Activated CD4-positive, alpha-beta T cell treated with anti-CD3 and anti-CD28 coated beads, Interleukin-2, amount 50 U/mL, for 4 hours (primary cell): Measurements from ENCODE around the gene SKP1.
A peak's percentile ranks its signal among the peaks of the same experiment; 100 is the strongest.

Experiments used
- DNase-seq, 2 experiments: peaks; one replicate each; pipeline ENCODE4 v3.0.0-alpha.2; 2020

The SKP1 gene

DNA sequence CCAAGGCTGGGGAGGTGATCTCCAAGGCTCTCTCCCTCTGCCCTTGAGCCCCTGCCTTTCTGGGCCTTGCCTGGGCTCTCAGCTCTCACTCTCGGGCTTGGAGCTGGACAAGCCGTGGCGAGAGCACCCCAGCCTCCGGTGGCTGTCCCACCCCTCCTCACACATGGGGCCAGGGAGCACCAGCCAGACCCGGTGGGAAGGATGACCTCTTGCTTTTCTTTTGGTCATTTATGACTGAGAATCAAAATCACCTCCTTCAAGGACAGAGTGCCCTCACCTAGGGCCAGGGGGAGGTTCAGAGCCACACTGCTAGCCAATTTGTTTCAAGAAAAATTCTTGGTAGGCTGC, 48.1 kb downstream of the SKP1 start:
- no peak for DNase-seq

DNA sequence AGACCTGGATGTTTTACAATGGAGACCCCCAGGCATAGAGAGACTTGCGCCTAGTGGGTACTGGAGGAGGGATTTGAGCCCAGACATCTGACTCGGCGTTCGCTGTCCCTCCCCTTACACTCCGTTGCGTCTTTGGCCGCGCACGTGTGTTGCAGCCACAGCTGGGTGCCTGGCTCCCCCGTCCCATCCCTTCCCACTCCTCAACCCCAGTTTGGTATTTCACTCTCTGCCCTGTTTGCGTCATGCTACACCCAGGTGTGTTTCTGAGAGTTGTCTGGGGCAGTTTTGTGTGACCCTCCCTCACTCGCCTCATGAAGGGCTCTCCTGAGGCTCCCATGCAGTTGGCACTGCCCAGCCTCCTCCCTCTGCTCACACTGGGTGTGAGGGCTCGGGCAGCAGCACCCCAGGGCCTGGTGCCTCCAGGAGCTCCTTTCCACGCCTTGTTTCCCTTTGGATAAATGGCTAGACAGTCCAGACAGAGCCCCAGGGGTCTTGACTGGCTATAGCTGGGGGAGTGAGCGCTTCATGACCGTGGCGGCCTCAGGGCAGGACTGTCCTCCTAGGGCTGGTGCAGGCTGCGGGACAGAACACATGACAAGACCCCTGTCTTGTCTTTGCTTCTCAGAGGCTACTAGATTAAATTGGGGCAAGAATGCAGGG, 48.6 kb downstream of the SKP1 start:
- no peak for DNase-seq

DNA sequence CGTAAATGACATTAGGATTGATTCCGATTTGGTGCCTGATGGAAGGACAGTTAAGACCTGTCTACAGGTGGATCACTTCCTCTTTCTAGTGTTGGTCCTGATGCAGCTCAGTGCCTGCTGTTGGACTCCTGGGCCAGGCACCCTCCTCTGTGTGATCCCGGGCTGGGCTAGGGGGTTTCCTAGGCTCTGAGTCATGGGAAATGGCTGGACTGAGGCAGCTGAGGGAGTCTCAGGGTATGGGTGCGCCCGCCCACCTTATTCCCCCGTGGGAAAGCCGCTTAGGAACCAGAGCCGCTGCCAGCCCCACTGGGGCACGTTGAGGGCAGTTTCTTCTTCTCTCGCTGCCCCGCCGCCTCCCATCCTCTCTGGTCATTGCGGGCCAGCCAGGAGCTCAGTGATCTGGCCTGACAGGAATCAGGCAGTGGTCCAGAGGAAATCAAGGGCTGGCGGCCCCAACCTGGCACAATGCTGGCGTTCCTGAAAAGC, 49.3 kb downstream of the SKP1 start:
- peak; percentile 48 to 59 for DNase-seq

DNA sequence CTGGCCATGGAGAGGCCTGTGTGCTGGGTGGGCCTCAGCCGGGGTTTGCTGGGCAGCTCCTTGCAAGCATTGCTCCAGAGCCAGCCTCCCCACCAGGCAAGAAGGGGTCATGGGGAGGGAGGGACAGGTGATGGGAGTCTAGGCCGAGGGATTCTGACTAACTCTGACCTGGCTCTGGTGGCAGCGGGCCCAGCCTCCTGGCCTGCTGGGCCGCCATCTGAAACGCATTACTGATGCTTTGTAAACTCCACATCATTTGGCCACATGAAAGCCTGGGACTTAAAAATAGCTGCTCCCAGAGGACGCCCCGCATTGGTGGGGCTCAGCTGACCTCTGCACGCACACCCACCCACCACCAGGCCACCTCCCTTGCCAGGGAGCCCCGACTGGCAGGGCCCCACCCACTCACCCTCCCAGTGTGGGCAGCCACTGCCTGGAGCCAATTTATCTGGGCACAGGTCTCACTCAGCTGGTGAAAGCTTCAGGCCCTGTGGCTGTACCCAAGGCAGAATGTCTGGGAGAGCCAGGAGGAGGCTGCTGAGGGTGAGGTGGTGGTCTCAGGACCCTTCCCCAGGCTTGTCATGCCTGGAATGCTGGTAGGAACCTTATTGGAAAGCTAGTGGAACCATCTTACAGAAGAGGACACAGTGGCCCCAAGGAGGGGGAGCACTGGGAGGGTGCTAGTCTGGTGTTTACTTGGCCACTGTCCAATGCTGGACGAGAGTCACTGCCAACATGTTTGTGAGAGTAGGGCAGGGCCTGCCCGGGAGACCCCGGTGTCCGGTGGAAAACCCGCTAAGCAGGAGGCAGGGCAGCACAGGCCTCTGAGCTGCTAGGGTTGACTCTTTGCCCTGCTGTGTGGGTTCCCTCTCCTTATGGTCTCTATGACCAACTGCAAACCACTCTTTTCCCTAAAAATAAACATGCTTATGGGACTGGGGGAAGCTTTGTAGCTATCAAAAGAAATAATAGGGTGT, 51.4 kb downstream of the SKP1 start:
- no peak for DNase-seq

GRCh38 chr5:134124289-134125038, 52.3 kb downstream of the SKP1 start:
- no peak for DNase-seq

DNA sequence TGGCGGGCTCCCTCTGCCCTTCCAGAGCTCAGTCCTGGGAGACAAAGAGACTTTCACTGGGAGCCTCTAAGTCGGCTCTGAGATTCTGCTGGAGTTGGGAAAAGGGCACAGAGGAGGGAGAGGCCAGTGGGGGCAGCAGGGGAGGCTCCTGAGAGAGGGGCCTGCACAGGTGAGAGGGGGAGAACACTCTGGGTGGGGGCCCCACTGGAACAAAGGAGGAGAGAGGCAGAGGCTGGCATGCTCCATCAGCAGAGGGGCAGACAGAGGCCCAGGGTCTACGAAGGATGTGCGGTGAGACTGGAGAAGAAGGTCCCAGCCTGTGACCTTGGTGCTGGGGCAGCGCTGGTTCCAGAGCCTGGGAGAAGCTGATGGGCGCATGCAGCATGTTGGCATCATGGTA, 53.4 kb downstream of the SKP1 start:
- no peak for DNase-seq

DNA sequence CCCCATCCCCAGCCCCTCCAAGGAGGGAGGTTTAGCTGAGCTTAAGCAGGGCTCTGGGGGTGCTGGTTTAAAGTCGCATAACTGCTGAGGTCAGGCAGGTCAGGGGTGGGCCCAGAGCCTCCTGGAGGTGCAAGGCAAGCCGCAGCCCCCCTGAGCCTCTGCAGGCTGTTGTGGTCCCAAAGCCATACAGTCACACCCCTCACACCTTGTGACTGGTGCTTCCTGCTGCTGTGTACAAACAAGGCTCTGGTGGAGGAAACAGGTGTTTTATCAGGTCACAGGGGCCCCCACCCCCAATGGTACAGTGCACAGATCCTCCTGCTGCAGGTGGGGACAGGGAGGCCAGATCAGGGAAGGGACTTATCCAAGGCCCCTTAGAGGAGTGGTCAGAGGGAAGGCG, 54.2 kb downstream of the SKP1 start:
- no peak for DNase-seq

DNA sequence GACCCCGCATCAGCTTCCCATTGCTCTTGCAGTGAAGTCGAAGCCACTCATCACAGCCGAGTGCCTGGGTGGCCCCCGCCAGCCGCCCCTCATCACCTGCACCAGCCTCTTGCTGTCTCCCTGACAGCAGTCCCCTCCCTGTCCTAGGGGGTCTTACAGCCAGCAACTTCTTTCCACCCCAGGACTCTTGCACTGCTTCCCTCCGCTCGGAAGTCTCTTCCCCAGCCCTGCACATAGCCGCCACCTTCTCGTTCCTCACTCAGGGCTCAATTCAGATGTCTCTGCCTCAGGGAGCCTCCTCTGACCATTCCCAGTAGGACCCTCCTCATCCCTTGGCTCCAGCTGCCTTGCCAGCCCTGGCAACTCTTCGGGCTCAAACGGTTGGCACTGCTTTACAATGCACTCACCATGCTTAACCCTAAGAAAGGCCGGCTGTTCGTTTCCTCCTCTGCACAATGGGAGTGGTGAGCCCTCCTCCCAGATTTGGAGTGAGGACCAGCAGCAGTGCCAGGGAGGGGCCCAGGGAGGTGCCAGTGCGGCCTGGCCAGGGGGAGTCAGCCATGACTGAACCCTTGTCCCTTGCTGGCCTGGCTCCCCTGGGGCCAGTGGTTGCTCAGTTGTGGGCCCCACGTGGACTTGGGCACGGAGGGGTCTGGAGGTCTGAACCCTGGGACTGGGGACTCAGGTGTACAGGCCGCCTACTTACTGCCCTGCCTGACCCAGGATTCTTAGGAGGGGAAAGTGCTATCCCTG, 56.2 kb downstream of the SKP1 start:
- no peak for DNase-seq

GRCh38 chr5:134119720-134120119, 57.0 kb downstream of the SKP1 start:
- no peak for DNase-seq

DNA sequence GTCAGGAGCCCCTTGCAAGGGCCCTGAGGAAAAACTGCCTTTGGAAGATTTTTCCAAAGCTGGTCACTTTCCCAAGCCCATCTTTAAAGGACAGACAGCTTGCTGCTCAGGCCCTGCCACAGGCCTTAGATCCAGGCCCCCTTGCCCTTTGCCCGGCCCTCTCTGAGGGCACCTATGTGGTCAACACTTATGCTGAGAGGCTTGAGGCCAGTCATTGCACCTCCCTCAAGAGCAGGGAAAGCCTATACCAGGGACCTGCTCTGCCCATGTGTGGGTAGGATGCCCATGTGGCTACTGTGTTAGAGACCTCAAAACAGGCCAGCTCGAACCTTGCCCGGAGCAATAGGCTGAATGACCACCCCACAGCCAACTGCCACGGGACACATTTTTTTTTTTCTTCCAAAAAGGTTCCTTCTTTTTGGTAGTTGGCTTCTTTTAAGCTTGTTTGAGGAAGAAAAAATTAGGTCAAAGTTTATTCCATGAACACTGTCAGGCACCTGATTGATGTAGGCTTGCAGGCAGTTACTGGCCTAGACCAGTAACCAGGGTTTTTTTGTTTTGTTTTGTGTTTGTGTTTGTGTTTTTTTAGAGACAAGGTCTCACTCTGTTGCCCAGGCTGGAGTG, 58.4 kb downstream of the SKP1 start:
- DNase-seq: no peak

DNA sequence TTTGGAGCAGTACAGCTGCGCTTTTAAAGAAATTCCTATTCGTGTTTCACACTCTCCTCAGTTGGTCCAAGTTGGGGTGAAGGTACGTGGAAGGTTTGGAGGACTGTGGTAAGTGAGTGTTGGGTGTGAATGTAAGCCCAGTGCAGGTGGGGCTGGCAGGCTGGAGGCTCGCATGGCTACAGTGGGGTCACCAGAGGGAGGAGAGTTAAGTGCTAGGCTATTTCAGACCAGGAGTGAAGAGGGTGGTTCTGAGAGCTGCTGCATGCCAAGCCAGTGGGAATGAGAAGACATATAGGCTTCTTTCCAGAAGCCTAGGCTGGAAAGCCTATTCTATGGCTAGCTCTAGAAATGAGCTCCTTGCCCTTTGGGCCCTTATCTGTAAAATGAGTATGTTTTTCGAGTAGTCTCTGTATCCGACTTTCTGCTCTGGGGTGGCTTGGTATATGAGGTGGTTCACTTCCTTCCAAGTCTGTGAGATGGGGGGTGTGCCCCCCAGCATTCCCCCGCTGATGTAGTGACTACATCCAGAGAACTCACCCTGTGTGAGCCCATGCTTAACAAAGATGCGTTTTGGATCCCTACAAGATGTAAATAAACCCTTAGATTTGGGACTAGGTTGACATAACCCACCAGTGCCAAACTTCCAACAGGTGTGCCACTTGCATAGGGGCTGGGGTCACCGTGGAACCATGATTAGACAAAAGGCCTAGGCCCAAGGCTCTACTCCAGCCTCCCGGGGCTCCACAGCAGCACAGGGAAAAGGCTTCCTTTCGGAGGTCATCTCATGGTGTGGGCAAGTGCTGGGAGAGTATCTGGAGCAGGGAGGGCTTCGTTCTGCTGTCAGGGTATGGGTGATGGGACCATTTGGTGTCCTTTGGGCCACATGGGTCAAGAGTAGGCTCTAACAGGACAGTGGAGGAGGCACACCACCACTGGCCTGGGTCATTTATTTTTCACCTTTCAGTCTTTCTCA, 59.7 kb downstream of the SKP1 start:
- no peak for DNase-seq

DNA sequence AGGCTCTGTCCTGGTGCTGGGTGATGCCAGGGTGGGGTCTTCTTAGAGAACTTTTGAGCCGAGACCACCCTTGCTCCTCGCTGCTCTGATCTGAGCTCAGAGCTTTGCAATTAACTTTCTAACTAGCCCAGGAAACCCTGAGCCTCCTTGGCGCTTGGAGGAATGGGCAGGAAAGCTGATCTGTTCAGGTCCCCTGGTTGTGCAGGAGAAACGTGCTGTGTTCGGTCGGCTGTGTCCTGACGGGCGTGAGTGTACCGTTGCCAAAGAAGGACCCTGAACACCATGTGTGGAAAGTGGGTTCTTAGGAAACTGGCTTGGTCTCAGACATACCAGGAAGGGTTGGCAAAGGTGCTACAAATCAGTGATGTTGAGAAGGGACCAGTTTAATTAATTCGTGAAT, 60.5 kb downstream of the SKP1 start:
- DNase-seq: no peak

DNA sequence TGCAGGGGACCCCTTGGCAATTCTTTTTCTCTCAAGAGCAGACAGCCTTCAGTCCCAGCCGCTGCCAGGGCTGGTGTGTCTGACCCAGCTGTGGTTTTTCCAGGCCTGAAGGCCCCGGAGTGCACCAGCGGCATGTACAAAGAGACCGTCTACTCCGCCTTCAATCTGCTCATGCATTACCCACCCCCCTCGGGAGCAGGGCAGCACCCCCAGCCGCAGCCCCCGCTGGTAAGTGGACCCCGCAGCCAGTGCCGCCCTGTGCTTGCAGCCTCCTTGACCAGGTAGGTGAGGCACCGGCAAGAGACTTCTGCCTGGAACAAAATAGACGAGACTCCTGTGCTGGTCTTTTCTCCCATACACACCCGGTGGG, 61.0 kb downstream of the SKP1 start:
- no peak for DNase-seq

- peak; percentile 83 to 86 for DNase-seq
Observed at GRCh38 chr5:134114886-134115805, 61.6 kb downstream of the SKP1 start.

- DNase-seq: peak; percentile 61 to 65
Observed at GRCh38 chr5:134113902-134114875, 62.6 kb downstream of the SKP1 start, which contains the start of gene TCF7. Gene TCF7, plus strand, starts transcription at chr5:134114681. Its CDS starts 226 bp downstream, at chr5:134114907.

DNA sequence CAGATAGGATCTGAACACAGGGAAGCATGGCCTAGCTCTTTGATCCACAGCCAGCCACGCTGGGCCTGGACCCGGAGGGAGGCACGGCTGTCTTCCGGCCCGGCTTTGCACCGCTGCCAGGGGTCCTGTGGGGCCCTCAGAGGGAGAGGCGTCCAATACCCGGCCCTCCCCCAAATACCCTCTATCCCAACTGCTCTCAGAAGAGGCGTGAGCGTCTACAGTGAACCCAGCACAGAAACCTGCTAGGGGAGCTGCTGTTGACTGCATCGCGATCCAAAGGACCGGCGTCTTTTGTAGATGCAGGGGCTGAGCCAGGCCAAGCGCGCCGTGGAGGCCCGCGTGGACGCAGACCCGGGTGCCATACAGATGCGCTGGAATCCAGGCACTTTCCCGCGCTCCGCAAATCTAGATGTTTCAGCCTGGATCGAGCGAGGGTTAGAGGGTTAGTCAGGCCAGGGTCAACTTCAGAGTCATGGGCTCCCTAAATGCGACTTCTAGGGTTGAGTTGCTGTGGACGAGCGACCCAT, 63.3 kb downstream of the SKP1 start:
- no peak for DNase-seq

GRCh38 chr5:134112726-134113362, 63.9 kb downstream of the SKP1 start:
- DNase-seq: no peak
